ENCODE data around the gene ITPK1. TPM values are rescaled to one million over a fixed set of nuclear protein-coding genes. Genes with fewer than 3 reads are reported as not detected.

The ITPK1 gene
- total RNA-seq, 4 donors from 2014 or later, result 37.5 to 47.5 (median 41.4) TPM

DNA sequence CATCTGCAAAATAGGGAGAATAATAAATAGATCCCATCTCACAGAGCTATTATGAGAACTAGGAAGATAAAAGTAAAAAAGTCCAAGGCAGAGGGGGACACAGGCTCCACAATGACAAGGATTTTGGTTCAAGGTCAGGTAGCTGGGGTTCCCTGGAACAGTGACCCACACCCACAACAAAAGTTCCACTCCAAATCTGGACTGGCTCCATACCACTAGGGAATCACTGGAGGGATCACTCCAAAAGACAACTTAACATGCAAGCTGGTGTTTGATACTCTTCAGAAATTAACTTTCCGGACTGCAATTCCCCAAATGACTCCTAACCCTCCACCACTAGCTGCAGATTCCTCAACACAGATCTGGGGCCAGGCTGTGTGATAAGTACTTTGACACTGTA lies 54.9 kb downstream of the ITPK1 start:
- WGBS, 2 donors, result 13 to 93% methylated on average over 1 of the region's 1 CpG
- no peak for DNase-seq (ENCODE audit: low spot score in 2 of 2)
- TF ChIP-seq, protein P1, sequence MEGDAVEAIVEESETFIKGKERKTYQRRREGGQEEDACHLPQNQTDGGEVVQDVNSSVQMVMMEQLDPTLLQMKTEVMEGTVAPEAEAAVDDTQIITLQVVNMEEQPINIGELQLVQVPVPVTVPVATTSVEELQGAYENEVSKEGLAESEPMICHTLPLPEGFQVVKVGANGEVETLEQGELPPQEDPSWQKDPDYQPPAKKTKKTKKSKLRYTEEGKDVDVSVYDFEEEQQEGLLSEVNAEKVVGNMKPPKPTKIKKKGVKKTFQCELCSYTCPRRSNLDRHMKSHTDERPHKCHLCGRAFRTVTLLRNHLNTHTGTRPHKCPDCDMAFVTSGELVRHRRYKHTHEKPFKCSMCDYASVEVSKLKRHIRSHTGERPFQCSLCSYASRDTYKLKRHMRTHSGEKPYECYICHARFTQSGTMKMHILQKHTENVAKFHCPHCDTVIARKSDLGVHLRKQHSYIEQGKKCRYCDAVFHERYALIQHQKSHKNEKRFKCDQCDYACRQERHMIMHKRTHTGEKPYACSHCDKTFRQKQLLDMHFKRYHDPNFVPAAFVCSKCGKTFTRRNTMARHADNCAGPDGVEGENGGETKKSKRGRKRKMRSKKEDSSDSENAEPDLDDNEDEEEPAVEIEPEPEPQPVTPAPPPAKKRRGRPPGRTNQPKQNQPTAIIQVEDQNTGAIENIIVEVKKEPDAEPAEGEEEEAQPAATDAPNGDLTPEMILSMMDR (IDR thresholded peaks at IDR 0.05), result no peak
- TF ChIP-seq POLR2A (IDR thresholded peaks at IDR 0.05), result no peak
- no peak overlapping the region for H3K4me3 ChIP-seq (ENCODE audit: low read depth, poor library complexity, severe bottlenecking)
- intact Hi-C loops (cut with DNase I; ENCODE audit: low total_unique reads), result no loop called here

DNA sequence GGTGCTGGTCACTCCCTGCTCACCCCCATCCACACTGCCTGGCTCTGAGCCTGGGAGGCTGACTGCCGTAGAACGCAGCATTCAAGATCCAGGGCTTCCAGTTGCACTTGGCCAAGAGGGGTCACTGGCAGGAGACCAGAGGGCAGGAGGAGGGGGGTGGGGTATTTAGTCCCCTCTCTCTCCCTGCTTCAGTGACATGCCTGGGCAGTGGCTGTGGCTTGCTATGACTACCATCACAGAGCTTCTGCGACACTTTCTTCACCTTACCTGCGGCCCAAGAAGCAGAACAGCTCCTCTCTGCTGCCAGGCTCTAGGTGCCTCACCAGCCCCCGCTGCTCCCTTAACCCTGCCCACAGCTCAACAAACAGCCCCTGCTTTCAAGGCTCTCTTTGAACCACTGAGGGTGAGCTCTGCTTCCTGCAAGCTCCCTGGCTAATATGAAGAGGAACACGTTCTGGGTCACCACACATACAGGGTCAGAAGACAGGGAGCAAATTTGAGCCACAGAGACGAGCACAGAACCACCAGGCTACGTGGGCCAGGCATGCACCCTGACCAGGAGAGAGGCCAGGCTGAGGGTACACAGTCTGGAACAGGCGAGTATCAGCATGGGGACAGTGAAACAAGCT lies 55.7 kb downstream of the ITPK1 start:
- no peak for DNase-seq (ENCODE audit: low spot score in 2 of 2)
- TF ChIP-seq POLR2A (IDR thresholded peaks at IDR 0.05), result no peak
- TF ChIP-seq, protein P1 (IDR thresholded peaks at IDR 0.05), result no peak
- 76 to 86% methylated on average over 9 of the region's 9 CpGs for WGBS, 2 donors
- intact Hi-C loops (cut with DNase I; ENCODE audit: low total_unique reads), result no loop called here
- no peak overlapping the region for H3K4me3 ChIP-seq (ENCODE audit: low read depth, poor library complexity, severe bottlenecking)

DNA sequence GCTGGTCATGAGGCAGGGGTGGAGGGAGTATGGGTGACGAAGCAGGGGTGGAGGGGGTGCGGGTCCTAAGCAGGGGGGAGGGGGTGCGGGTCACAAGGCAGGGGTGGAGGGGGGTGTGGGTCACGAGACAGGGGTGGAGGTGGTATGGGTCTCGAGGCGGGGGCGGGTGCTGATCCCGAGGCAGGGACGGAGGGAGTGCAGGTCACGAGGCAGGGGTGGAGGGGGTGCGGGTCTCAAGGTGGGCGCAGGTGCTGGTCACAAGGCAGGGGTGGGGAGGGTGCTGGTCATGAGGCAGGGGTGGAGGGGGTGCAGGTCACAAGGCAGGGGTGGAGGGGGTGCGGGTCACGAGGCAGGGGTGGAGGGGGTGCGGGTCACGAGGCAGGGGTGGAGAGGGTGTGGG lies 56.5 kb downstream of the ITPK1 start:
- no peak for DNase-seq (ENCODE audit: low spot score in 2 of 2)
- intact Hi-C loops (cut with DNase I; ENCODE audit: low total_unique reads), result no loop called here
- TF ChIP-seq POLR2A (IDR thresholded peaks at IDR 0.05), result no peak
- TF ChIP-seq, protein P1 (IDR thresholded peaks at IDR 0.05), result no peak
- no peak overlapping the region for H3K4me3 ChIP-seq (ENCODE audit: low read depth, poor library complexity, severe bottlenecking)
- WGBS, 2 donors, result 90 to 94% methylated on average over 12 of the region's 16 CpGs

DNA sequence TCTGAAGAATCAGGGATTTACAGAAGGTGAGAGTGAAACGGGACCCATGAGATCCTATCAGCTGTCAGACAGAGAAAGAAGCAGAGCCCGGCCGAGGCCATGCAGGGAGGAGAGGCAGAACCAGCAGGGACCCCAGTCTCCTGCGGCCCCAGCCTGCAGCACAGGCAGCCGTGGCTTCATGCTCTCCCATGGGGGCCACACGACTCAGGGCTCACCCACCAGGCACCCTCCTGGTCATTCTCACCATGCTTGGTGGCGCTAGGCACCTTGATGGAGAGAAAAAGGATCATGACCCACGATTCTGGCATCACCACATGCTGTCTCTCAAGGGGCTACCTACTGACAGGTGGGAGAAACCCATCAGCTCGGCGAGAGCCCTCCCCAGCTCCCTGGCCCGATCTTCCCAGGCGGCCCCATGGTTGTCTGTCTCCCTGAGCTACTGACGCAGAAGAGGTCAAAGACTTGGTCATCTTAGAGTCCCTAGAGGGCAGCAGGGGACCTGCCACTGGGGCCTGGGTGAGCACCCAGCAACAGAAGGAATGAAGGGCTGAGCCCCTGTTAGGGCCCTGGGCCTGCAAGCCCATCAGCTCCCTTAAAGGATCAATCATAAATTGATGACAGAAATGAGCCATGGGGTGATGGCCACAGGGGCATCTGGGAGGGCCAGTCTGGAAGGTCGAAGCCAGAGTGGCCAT lies 58.0 kb downstream of the ITPK1 start:
- no peak overlapping the region for H3K4me3 ChIP-seq (ENCODE audit: low read depth, poor library complexity, severe bottlenecking)
- DNase-seq (ENCODE audit: low spot score in 2 of 2), result no peak
- 93 to 98% methylated on average over 14 of the region's 14 CpGs for WGBS, 2 donors
- intact Hi-C loops (cut with DNase I; ENCODE audit: low total_unique reads), result no loop called here
- no peak for TF ChIP-seq POLR2A (IDR thresholded peaks at IDR 0.05)
- TF ChIP-seq, protein P1 (IDR thresholded peaks at IDR 0.05), result no peak

DNA sequence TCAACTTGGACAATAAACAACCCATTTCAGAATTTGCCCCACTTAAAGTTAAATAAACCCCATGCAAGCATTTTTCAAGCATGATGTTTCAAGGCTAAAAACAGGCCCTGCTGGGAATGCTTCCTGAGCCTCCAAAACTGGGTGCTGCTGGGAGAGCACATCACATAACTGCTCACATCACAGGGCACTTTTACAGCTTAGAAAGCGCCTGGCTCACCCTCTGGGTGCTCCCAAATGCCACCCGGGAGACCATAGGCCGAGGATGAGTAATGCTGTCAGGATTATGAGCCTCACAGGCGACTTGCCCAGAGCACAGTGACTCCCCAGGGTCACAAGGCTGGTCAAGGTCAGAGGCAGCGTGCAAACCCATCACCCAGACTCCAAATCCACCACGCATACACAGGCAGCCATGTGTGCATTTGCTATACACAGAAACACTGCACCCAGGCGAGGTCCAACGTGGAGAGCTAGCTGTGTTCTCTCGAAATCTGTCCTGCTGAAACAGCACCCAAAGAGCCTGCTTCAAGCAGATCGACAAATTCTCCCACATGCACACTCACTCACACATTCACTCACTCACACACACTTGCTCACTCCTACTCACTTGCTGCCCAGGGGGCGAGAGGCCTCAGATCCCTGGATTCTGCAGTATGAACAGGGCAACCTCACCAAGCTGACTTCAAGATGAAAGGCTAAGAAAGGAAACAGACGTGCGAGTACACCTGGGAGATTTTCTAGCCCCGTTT lies 58.7 kb downstream of the ITPK1 start:
- WGBS, 2 donors, result 84 to 86% methylated on average over 14 of the region's 14 CpGs
- intact Hi-C loops (cut with DNase I; ENCODE audit: low total_unique reads), result no loop called here
- no peak overlapping the region for H3K4me3 ChIP-seq (ENCODE audit: low read depth, poor library complexity, severe bottlenecking)
- TF ChIP-seq, protein P1 (IDR thresholded peaks at IDR 0.05), result no peak
- no peak for DNase-seq (ENCODE audit: low spot score in 2 of 2)
